Measurements from ENCODE around the gene GMPPB. TPM values are rescaled to one million over a fixed set of nuclear protein-coding genes. Genes with fewer than 3 reads are reported as not detected.
A peak's percentile ranks its signal among the peaks of the same experiment; 100 is the strongest.
"Not testable (repeated sequence)": the region's sequence is repeated elsewhere in the genome, so short reads cannot be mapped to it uniquely, and the experiment has no call there.

GMPPB gene
- total RNA-seq, 1 donor from 2014 or later: 31.2 TPM

DNA sequence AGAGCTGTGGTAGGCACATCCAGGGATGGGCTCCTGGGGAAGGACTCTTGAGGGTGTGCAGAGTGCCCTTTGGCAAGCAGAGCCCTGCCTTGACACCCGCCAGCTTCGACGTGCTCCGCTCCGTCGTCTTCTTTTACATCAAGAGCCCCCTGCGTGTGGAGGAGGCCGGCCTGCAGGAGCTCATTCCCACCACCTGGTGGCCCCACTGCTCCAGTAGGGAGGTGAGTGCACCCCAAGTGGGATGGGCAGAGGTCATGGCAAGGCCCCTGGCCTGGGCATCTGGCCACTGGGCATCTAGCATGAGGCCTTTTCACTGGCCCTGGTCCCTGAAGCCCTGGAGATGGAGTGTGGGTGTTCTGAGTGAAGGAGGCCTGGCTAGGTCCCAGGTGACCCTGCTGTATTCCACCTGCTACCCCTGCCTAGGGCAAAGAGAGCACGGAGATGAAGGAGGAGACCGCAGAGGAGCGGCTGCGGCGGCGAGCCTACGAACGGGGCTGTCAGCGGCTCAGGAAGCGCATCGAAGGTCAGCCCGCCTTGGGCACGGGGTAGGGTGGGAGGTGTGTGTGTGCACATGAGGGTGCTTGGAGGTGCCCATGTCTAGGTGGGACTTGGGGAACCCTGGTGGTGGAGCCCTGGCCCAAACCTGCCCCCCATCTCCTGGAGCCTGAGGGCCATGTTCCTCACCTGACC, 22.2 kb downstream of the GMPPB start:
- H3K4me1 Mint-ChIP-seq (ENCODE audit: low read depth): no peaks in the 10 kb centered on the region
- peak; percentile 39 for TF ChIP-seq CTCF (IDR thresholded peaks at IDR 0.05; ENCODE audit: unreplicated experiment)
- H3K4me3 Mint-ChIP-seq (ENCODE audit: low read depth): no peak overlapping the region
- no peaks in the 10 kb centered on the region for H3K9me3 Mint-ChIP-seq (ENCODE audit: low read depth)
- H3K27me3 Mint-ChIP-seq: no peaks in the 10 kb centered on the region
- peaks cover 3% of the 10 kb centered on the region for H3K36me3 Mint-ChIP-seq (ENCODE audit: insufficient read depth)
- no peak overlapping the region for H3K27ac Mint-ChIP-seq
- no peak for DNase-seq (ENCODE audit: low spot score, unreplicated experiment)

DNA sequence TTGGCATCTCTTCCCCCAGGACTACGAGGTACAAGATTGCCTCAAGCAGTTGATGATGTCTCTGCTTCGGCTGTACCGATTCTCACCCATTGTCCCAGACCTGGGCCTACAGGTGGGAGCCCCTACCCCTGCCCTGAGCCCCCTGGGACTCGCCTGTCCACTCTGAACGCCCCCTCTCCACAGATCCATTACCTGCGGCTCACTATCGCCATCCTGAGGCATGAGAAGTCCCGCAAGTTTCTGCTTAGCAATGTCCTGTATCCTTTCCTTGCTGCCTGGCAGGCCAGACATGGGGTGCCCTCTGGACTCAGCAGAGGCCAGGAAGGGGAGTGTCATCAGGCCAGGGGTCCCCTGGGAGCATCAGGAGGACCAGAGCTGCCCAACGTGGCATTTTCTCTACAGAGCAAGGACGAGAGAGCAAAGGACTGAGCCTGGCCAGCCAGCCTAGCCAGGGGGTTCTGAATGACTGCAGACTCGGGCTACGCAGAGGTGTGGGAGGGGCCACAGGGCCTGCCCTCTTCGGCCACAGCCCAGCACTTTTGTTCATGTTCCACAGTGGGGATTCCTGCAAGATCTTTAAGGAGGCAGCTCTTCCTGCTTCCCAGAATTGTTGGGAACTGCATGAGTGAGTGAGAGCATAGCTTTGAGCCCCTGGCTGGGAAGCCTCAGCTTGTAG, 23.2 kb downstream of the GMPPB start:
- TF ChIP-seq CTCF (IDR thresholded peaks at IDR 0.05; ENCODE audit: unreplicated experiment): no peak
- Mint-ChIP-seq H3K9me3 (ENCODE audit: low read depth) (no peaks in the 10 kb centered on the region), H3K36me3 (ENCODE audit: insufficient read depth) (peaks cover 3% of the 10 kb centered on the region), H3K27ac (no peak overlapping the region), H3K27me3 (no peaks in the 10 kb centered on the region), H3K4me3 (ENCODE audit: low read depth) (no peak overlapping the region), H3K4me1 (ENCODE audit: low read depth) (no peaks in the 10 kb centered on the region)
- DNase-seq (ENCODE audit: low spot score, unreplicated experiment): no peak

GRCh38 chr3:49700014-49700413, 23.7 kb downstream of the GMPPB start:
- no peak for DNase-seq (ENCODE audit: low spot score, unreplicated experiment)
- peaks cover 3% of the 10 kb centered on the region for H3K36me3 Mint-ChIP-seq (ENCODE audit: insufficient read depth)
- no peaks in the 10 kb centered on the region for H3K4me1 Mint-ChIP-seq (ENCODE audit: low read depth)
- no peak for TF ChIP-seq CTCF (IDR thresholded peaks at IDR 0.05; ENCODE audit: unreplicated experiment)
- no peaks in the 10 kb centered on the region for H3K9me3 Mint-ChIP-seq (ENCODE audit: low read depth)
- no peak overlapping the region for H3K27ac Mint-ChIP-seq
- no peaks in the 10 kb centered on the region for H3K27me3 Mint-ChIP-seq
- no peak overlapping the region for H3K4me3 Mint-ChIP-seq (ENCODE audit: low read depth)

GRCh38 chr3:49699281-49699979, 24.3 kb downstream of the GMPPB start:
- Mint-ChIP-seq H3K4me3 (ENCODE audit: low read depth) (no peak overlapping the region), H3K27me3 (no peaks in the 10 kb centered on the region), H3K36me3 (ENCODE audit: insufficient read depth) (peaks cover 3% of the 10 kb centered on the region), H3K27ac (no peak overlapping the region), H3K4me1 (ENCODE audit: low read depth) (no peaks in the 10 kb centered on the region), H3K9me3 (ENCODE audit: low read depth) (no peaks in the 10 kb centered on the region)
- DNase-seq (ENCODE audit: low spot score, unreplicated experiment): no peak
- TF ChIP-seq CTCF (IDR thresholded peaks at IDR 0.05; ENCODE audit: unreplicated experiment): no peak

GRCh38 chr3:49695350-49696015, 28.3 kb downstream of the GMPPB start:
- not testable (repeated sequence) for H3K9me3 Mint-ChIP-seq (ENCODE audit: low read depth); H3K4me1 Mint-ChIP-seq (ENCODE audit: low read depth); DNase-seq (ENCODE audit: low spot score, unreplicated experiment); H3K36me3 Mint-ChIP-seq (ENCODE audit: insufficient read depth); H3K4me3 Mint-ChIP-seq (ENCODE audit: low read depth); H3K27me3 Mint-ChIP-seq; H3K27ac Mint-ChIP-seq

DNA sequence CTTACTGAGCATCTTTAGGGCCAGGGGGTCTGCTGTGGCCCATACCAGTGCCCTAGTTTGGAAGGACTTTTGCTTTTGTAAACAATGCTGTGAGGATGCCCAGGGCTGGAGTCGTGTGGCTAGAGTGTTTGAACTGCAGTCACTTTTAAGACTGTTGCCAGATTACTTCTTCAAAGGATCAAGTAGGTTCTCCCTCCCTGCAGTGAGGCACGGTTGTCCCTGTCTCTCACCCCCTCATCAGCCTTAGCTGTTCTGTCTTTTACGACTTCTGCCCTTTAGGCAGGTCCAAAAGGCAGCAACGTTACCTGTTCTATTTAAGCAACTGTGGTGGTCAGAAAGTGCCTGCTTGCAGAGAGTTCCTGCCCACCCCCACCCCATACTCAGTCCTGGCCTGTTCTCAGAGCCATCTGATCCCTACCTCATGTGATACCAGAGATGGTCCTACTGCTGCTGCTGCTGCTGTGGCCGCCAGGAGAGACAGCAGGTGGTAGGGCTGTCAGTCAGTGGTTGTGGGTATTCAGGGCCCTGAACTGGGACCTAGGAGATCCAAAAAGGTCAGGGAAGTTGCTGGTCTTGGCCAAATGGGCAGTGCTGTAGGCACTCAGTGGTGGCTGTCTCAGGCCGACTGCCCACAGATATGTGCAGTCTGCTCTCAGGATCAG, 29.2 kb downstream of the GMPPB start:
- not testable (repeated sequence) for H3K27me3 Mint-ChIP-seq; H3K27ac Mint-ChIP-seq; H3K36me3 Mint-ChIP-seq (ENCODE audit: insufficient read depth); H3K4me3 Mint-ChIP-seq (ENCODE audit: low read depth); DNase-seq (ENCODE audit: low spot score, unreplicated experiment); H3K4me1 Mint-ChIP-seq (ENCODE audit: low read depth); H3K9me3 Mint-ChIP-seq (ENCODE audit: low read depth)

GRCh38 chr3:49691481-49691880, 32.3 kb downstream of the GMPPB start:
- not testable (repeated sequence) for DNase-seq (ENCODE audit: low spot score, unreplicated experiment); H3K9me3 Mint-ChIP-seq (ENCODE audit: low read depth); H3K27me3 Mint-ChIP-seq; H3K36me3 Mint-ChIP-seq (ENCODE audit: insufficient read depth); H3K4me3 Mint-ChIP-seq (ENCODE audit: low read depth); H3K27ac Mint-ChIP-seq
- H3K4me1 Mint-ChIP-seq (ENCODE audit: low read depth): peaks cover 13% of the 10 kb centered on the region

DNA sequence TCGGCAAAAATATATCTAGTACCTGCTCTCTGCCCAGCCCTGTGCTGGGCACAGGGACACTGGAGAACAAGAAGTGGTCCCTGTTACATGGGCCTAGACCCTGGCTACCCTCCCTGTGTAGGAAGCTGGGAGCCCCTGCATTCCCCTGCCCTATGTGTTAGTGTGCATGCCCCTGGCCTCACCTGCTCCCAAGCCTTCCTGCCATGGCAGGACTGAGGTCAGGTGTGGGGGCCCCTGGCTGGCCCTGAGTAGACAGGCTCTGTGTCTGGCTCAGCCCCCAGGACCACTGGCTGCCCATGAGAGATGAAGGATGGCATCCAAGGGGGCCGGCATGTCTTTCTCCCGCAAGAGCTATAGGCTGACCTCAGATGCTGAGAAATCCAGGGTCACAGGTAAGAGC, 32.9 kb downstream of the GMPPB start:
- H3K9me3 Mint-ChIP-seq (ENCODE audit: low read depth); DNase-seq (ENCODE audit: low spot score, unreplicated experiment); H3K36me3 Mint-ChIP-seq (ENCODE audit: insufficient read depth); H3K27me3 Mint-ChIP-seq; H3K27ac Mint-ChIP-seq: not testable (repeated sequence)
- Mint-ChIP-seq H3K4me3 (ENCODE audit: low read depth) (peak overlapping the region; percentile 96), H3K4me1 (ENCODE audit: low read depth) (peaks cover 15% of the 10 kb centered on the region)
